Measurements from ENCODE around the gene DUOXA1. TPM values are rescaled to one million over a fixed set of nuclear protein-coding genes. Genes with fewer than 3 reads are reported as not detected.
"Not testable (repeated sequence)": the region's sequence is repeated elsewhere in the genome, so short reads cannot be mapped to it uniquely, and the experiment has no call there.

DUOXA1 gene
- polyA plus RNA-seq, 3 donors = 0.16 to 0.56 (median 0.20) TPM

- no peak for DNase-seq (ENCODE audit: extremely low read depth in 1 of 11, low read depth in 9 of 11, low spot score in 4 of 11)
These were observed 26.1 kb upstream of the DUOXA1 start for GRCh38 chr15:45155739-45156138.

GRCh38 chr15:45151998-45152828, 22.5 kb upstream of the DUOXA1 start:
- DNase-seq (ENCODE audit: extremely low read depth in 1 of 11, low read depth in 9 of 11, low spot score in 4 of 11) = no peak

- DNase-seq (ENCODE audit: extremely low read depth in 1 of 11, low read depth in 9 of 11, low spot score in 4 of 11) = no peak
These were observed 21.3 kb upstream of the DUOXA1 start for GRCh38 chr15:45150997-45151396.

GRCh38 chr15:45150481-45150880, 20.8 kb upstream of the DUOXA1 start:
- no peak for DNase-seq (ENCODE audit: extremely low read depth in 1 of 11, low read depth in 9 of 11, low spot score in 4 of 11)

- DNase-seq (ENCODE audit: extremely low read depth in 1 of 11, low read depth in 9 of 11, low spot score in 4 of 11) = no peak
These were observed 19.4 kb upstream of the DUOXA1 start for GRCh38 chr15:45149060-45149459.

- no peak for DNase-seq (ENCODE audit: extremely low read depth in 1 of 11, low read depth in 9 of 11, low spot score in 4 of 11)
These were observed 18.7 kb upstream of the DUOXA1 start for GRCh38 chr15:45148076-45149059.

- no peak for DNase-seq (ENCODE audit: extremely low read depth in 1 of 11, low read depth in 9 of 11, low spot score in 4 of 11)
These were observed 17.9 kb upstream of the DUOXA1 start for GRCh38 chr15:45147606-45148005.

GRCh38 chr15:45146405-45146804, 16.7 kb upstream of the DUOXA1 start:
- no peak for DNase-seq (ENCODE audit: extremely low read depth in 1 of 11, low read depth in 9 of 11, low spot score in 4 of 11)

- no peak for DNase-seq (ENCODE audit: extremely low read depth in 1 of 11, low read depth in 9 of 11, low spot score in 4 of 11)
These were observed 15.1 kb upstream of the DUOXA1 start for GRCh38 chr15:45144775-45145174.

- DNase-seq (ENCODE audit: extremely low read depth in 1 of 11, low read depth in 9 of 11, low spot score in 4 of 11) = no peak
These were observed 14.3 kb upstream of the DUOXA1 start for GRCh38 chr15:45143946-45144345.

- no peak for DNase-seq (ENCODE audit: extremely low read depth in 1 of 11, low read depth in 9 of 11, low spot score in 4 of 11)
These were observed 13.4 kb upstream of the DUOXA1 start for GRCh38 chr15:45143056-45143455.

GRCh38 chr15:45141386-45141785, 11.7 kb upstream of the DUOXA1 start:
- DNase-seq (ENCODE audit: extremely low read depth in 1 of 11, low read depth in 9 of 11, low spot score in 4 of 11) = no peak

GRCh38 chr15:45140557-45141250, 11.0 kb upstream of the DUOXA1 start:
- DNase-seq (ENCODE audit: extremely low read depth in 1 of 11, low read depth in 9 of 11, low spot score in 4 of 11) = no peak

- DNase-seq (ENCODE audit: extremely low read depth in 1 of 11, low read depth in 9 of 11, low spot score in 4 of 11) = no peak
These were observed 10.1 kb upstream of the DUOXA1 start for GRCh38 chr15:45139770-45140169.

- DNase-seq (ENCODE audit: extremely low read depth in 1 of 11, low read depth in 9 of 11, low spot score in 4 of 11) = no peak
These were observed 9.4 kb upstream of the DUOXA1 start for GRCh38 chr15:45138814-45139765.

- no peak for DNase-seq (ENCODE audit: extremely low read depth in 1 of 11, low read depth in 9 of 11, low spot score in 4 of 11)
These were observed 8.0 kb upstream of the DUOXA1 start for GRCh38 chr15:45137703-45138102.

- no peak for DNase-seq (ENCODE audit: extremely low read depth in 1 of 11, low read depth in 9 of 11, low spot score in 4 of 11)
These were observed 6.7 kb upstream of the DUOXA1 start for GRCh38 chr15:45136378-45136764.

GRCh38 chr15:45135705-45136377, 6.2 kb upstream of the DUOXA1 start:
- DNase-seq (ENCODE audit: extremely low read depth in 1 of 11, low read depth in 9 of 11, low spot score in 4 of 11) = not testable (repeated sequence)

All from renal cortex interstitium (tissue), 11 donors.